Breast epithelium (tissue), 4 donors: ENCODE measurements around the gene BFAR. TPM values are rescaled to one million over a fixed set of nuclear protein-coding genes. Genes with fewer than 3 reads are reported as not detected.
"Not testable (repeated sequence)": the region's sequence is repeated elsewhere in the genome, so short reads cannot be mapped to it uniquely, and the experiment has no call there.

Experiments
- DNase-seq, 2 donors: peaks; one replicate each; pipeline ENCODE4 v3.0.0-alpha.2; 2019; ENCODE audit warnings: low spot score in 2 of 2
- H3K27ac ChIP-seq, 2 donors: fragments of 200-600 bp; sonication (generic) in 1 of 2; one replicate each; pipeline ENCODE4 v1.5.1; 2016 to 2019; ENCODE audit warnings: mild to moderate bottlenecking in 1 of 2
- H3K27me3 ChIP-seq, 2 donors: fragments of 200-600 bp; sonication (generic) in 1 of 2; one replicate each; pipeline versions ENCODE4 v1.5.1 to v1.6.0; 2017 to 2019; ENCODE audit warnings: control low read depth in 1 of 2, mild to moderate bottlenecking in 1 of 2
- H3K36me3 ChIP-seq: fragments of 200-600 bp; one replicate; pipeline ENCODE4 v1.5.1; 2019
- H3K4me1 ChIP-seq, 2 donors: fragments of 200-600 bp; sonication (generic); one replicate each; pipeline ENCODE4 v1.5.1; 2016 to 2019; ENCODE audit warnings: control low read depth in 1 of 2
- H3K4me3 ChIP-seq, 3 donors: fragments of 200-600 bp; sonication (generic); 1 replicate in 2 of 3; 2 replicates in 1 of 3; pipeline ENCODE4 v1.5.1; 2016 to 2019; ENCODE audit warnings: mild to moderate bottlenecking in 3 of 3, moderate library complexity in 2 of 3
- H3K9me3 ChIP-seq, 2 donors: fragments of 200-600 bp; sonication (generic) in 1 of 2; one replicate each; pipeline ENCODE4 v1.5.1; 2016 to 2019; ENCODE audit warnings: control low read depth in 1 of 2
- POLR2A ChIP-seq: fragments of 450-650 bp; IDR thresholded peaks from one replicate; pipeline ENCODE4 v1.6.1; 2016; ENCODE audit warnings: antibody characterized with exemption, mild to moderate bottlenecking, moderate library complexity
- POLR2AphosphoS5 ChIP-seq, 3 donors: sonication (generic); formaldehyde crosslinking; IDR thresholded peaks; one replicate each; pipeline ENCODE4 v1.6.1; 2017; ENCODE audit warnings: antibody characterized with exemption in 3 of 3
- intact Hi-C: fragments of 100-400 bp; cut with DNase I; formaldehyde crosslinking; loops from one replicate; pipeline ENCODE4 v1.15.1; 2023; ENCODE audit warnings: low total_unique reads
- total RNA-seq, 3 donors: library from RNA; depleted of rRNA; stranded (reverse); fragments of >200 nt; gene quantifications; one replicate each; pipeline ENCODE4 v1.1.0, GENCODE V29; 2016
- TF ChIP-seq, protein P1 (sequence below), 3 donors: fragments of 450-650 bp; IDR thresholded peaks; one replicate each; pipeline ENCODE4 v1.5.1; 2016 to 2017; ENCODE audit warnings: antibody characterized with exemption in 3 of 3, mild to moderate bottlenecking in 3 of 3, moderate library complexity in 3 of 3

BFAR gene
- total RNA-seq, 3 donors from 2014 or later, result 53.1 to 69.9 (median 68.5) TPM

DNA sequence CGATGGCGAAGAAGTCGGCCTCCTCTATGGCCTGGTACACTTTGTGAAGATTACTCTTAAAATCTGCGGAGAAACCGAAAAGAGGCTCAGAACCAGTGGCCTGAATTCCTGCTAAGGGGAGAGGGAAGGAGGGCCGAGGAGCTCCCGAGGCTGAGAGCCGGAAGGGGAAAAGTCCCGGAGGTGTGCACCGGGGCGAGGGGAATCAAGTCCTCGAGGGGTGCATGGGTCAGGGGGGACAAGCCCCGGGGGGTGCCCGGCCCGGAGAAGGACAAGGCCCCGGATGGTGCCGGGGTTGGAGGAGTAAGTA is 3.2 kb upstream of the BFAR start:
- TF ChIP-seq, protein P1, sequence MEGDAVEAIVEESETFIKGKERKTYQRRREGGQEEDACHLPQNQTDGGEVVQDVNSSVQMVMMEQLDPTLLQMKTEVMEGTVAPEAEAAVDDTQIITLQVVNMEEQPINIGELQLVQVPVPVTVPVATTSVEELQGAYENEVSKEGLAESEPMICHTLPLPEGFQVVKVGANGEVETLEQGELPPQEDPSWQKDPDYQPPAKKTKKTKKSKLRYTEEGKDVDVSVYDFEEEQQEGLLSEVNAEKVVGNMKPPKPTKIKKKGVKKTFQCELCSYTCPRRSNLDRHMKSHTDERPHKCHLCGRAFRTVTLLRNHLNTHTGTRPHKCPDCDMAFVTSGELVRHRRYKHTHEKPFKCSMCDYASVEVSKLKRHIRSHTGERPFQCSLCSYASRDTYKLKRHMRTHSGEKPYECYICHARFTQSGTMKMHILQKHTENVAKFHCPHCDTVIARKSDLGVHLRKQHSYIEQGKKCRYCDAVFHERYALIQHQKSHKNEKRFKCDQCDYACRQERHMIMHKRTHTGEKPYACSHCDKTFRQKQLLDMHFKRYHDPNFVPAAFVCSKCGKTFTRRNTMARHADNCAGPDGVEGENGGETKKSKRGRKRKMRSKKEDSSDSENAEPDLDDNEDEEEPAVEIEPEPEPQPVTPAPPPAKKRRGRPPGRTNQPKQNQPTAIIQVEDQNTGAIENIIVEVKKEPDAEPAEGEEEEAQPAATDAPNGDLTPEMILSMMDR (IDR thresholded peaks at IDR 0.05), result no peak
- no peak for TF ChIP-seq POLR2AphosphoS5 (IDR thresholded peaks at IDR 0.05)
- no peak for TF ChIP-seq POLR2A
- Histone ChIP-seq H3K36me3 (peaks cover 3% of the 10 kb centered on the region), H3K27me3 (no peaks in the 10 kb centered on the region), H3K4me3 (peak overlapping the region; percentile 80 to 96 (median 95)), H3K4me1 (peaks cover 0 to 18% of the 10 kb centered on the region in 2 donors), H3K27ac (peak overlapping the region; percentile 92 to 95), H3K9me3 (no peaks in the 10 kb centered on the region)
- intact Hi-C loops, result no loop called here
- no peak for DNase-seq

DNA sequence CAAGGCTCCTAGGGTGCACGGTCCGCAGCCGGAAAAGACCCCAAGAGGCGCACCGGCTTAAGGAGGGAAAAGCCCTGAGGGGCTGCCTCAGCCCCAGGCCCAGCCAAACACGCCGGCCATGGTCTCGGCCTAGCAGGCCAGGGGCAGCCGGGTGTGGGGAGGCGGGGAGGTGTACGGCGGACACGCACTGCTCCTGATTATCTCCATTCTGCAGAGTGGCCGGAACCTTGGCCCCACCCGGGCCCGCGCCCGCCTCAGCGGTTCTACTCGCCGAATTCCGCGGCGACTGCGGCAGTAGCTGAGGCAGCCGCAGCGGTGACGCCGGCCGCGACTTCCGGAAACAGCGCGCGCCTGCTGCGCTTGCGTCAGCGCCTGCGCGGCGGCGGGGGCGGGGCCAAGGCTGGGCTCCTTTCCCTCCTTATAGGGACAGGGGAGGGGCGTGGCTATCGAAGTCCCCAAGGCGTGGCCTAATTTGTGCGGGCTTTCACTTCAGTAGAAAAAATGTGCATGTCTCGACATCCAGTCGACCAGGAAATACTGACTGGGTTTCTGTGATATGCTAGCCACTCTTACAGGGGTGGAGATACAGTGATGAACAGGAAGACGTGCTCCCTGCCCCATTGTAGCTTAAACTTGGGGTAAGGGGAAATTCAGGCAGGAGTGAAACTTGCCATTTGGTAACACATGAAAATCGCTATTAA is 2.7 kb upstream of the BFAR start, which contains the start of gene PARN:
Gene PARN, minus strand, starts transcription at position 342 of the 701 bp plus-strand sequence. Its CDS starts 135 bp downstream, at position 207.
- H3K4me1 ChIP-seq, result peaks cover 0 to 19% of the 10 kb centered on the region in 2 donors
- intact Hi-C loops, result no loop called here
- TF ChIP-seq POLR2A (peak; percentile 87), POLR2AphosphoS5 (IDR thresholded peaks at IDR 0.05) (peak; percentile 92 to 96 (median 93))
- TF ChIP-seq, protein P1 (IDR thresholded peaks at IDR 0.05), result no peak

GRCh38 chr16:14630620-14631330 is 2.0 kb upstream of the BFAR start:
- H3K27me3 ChIP-seq, H3K9me3 ChIP-seq, H3K36me3 ChIP-seq, intact Hi-C loops: not testable (repeated sequence)
- Histone ChIP-seq H3K4me3 (peak overlapping the region; percentile 80 to 96 (median 95)), H3K27ac (peak overlapping the region; percentile 92 to 95), H3K4me1 (peaks cover 0 to 19% of the 10 kb centered on the region in 2 donors)
- DNase-seq, result peak in 1 of 2 donors; percentile 25

More for the DNA sequence above, 2.7 kb upstream of the BFAR start, which contains the start of gene PARN:
- peak within 1 kb of the TSS; percentile 80 to 96 (median 95) for H3K4me3 ChIP-seq
- no peaks in the 10 kb centered on the region for H3K9me3 ChIP-seq
- peaks cover 2% of the 10 kb centered on the region for H3K36me3 ChIP-seq
- H3K27me3 ChIP-seq, result no peaks in the 10 kb centered on the region
- H3K27ac ChIP-seq, result peak within 1 kb of the TSS; percentile 92 to 95
- peak; percentile 95 to 96 for DNase-seq

DNA sequence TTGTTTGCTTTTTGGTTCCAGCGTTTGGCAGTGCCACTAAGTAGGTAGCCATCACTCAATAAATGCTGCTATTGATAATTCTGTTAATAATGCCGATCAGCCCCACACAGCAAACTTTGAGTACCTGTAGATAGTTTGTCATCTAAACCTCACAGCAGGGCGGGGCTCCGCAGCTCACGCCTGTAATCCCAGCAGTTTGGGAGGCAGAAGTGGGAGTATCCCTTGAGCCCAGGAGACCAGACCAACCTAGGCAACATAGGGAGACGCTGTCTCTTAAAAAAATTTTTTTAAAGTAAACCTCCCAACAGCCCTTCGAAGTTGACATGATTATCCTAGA is 1.6 kb downstream of the BFAR start:
- Histone ChIP-seq H3K4me3 (peak overlapping the region; percentile 79 to 99 (median 79)), H3K9me3 (no peaks in the 10 kb centered on the region), H3K27ac (peak overlapping the region; percentile 92 to 95), H3K36me3 (no peaks in the 10 kb centered on the region), H3K27me3 (no peaks in the 10 kb centered on the region), H3K4me1 (peaks cover 0 to 9% of the 10 kb centered on the region in 2 donors)
- intact Hi-C loops, result no loop called here
- DNase-seq, result no peak
- TF ChIP-seq, protein P1 (IDR thresholded peaks at IDR 0.05), result no peak
- TF ChIP-seq POLR2A, result no peak
- no peak for TF ChIP-seq POLR2AphosphoS5 (IDR thresholded peaks at IDR 0.05)

DNA sequence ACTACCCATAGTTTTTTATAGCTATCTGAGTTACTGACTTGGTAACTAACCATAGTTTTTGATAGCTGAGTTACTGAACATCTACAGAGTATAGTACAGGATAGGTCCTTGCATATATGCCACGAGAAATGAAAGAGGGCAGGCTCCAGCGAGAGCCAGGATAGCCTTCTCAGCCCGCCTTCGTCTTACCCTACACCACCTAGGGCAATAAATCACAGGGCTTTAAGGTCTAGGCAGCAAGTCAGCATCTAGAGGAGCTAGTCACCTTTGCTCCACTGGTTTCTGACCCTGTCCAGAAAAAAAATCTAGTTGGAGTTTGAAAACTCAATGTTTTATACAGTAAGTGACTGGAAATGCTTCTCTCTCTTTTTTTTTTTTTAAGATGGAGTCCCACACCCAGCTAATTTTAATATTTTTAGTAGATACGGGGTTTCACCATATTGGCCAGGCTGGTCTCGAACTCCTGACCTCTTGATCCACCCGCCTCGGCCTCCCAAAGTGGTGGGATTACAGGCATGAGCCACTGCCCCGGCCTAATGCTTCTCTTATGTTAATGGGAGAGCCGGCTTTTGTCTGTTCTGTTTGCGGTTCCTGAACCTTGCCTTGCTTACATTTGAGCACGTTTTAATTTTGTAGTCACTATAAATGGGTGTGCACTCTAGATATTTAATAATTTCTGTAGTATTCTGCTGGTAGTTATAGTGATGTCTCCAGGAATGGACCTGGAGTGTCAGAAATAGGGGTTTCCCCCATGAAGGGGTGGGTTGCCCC is 2.8 kb downstream of the BFAR start:
- H3K27ac ChIP-seq, result no peak overlapping the region

GRCh38 chr16:14636179-14636950 is 3.6 kb downstream of the BFAR start:
- peak overlapping the region in 1 of 2 donors; percentile 25 for H3K27ac ChIP-seq
- H3K36me3 ChIP-seq, H3K4me1 ChIP-seq, intact Hi-C loops, H3K4me3 ChIP-seq, DNase-seq, H3K9me3 ChIP-seq, H3K27me3 ChIP-seq: not testable (repeated sequence)

More for the DNA sequence above, 2.8 kb downstream of the BFAR start:
- no peak overlapping the region for H3K4me3 ChIP-seq
- H3K9me3 ChIP-seq, result no peaks in the 10 kb centered on the region
- no peak for DNase-seq
- no peaks in the 10 kb centered on the region for H3K27me3 ChIP-seq
- intact Hi-C loops, result no loop called here
- TF ChIP-seq POLR2A (no peak), POLR2AphosphoS5 (IDR thresholded peaks at IDR 0.05) (no peak)
- TF ChIP-seq, protein P1 (IDR thresholded peaks at IDR 0.05), result no peak
- peaks cover 0 to 8% of the 10 kb centered on the region in 2 donors for H3K4me1 ChIP-seq
- no peaks in the 10 kb centered on the region for H3K36me3 ChIP-seq

DNA sequence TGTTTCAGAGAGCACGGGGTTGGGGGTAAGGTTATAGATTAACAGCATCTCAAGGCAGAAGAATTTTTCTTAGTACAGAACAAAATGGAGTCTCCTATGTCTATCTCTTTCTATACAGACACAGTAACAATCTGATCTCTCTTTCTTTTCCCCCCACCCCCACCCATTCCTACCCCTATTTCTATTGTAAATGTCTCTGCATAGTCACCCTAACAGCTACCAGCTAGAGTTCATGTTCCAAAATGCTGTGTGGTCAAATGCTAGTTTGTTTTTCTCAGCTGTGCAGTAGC is 4.1 kb downstream of the BFAR start:
- H3K4me1 ChIP-seq, H3K4me3 ChIP-seq, H3K36me3 ChIP-seq, H3K27me3 ChIP-seq, DNase-seq, H3K9me3 ChIP-seq, intact Hi-C loops: not testable (repeated sequence)
- H3K27ac ChIP-seq, result peak overlapping the region in 1 of 2 donors; percentile 25
